GM23338 (cell line): Measurements from ENCODE around the gene CDK14. TPM values are rescaled to one million over a fixed set of nuclear protein-coding genes. Genes with fewer than 3 reads are reported as not detected.

Source experiments
- ATAC-seq: fragments of 200-7000 bp; cut with Tn5 transposase; 3 replicates; pipeline ENCODE4 v1.9.1; 2020
- DNase-seq: peaks from one replicate; pipeline ENCODE4 v3.0.0-alpha.2; 2015; ENCODE audit warnings: low spot score
- H2AFZ ChIP-seq: fragments of 200-600 bp; sonication (generic); 2 replicates; pipeline ENCODE4 v1.8.0; 2016; ENCODE audit warnings: antibody characterized with exemption, mild to moderate bottlenecking, moderate library complexity
- H3F3A ChIP-seq: fragments of 200-600 bp; sonication (generic); replicated peaks from 2 replicates; pipeline ENCODE4 v1.8.0; 2017; ENCODE audit warnings: antibody characterized with exemption, mixed run types, low read depth
- H3K27ac ChIP-seq: fragments of 200-600 bp; sonication (generic); 2 replicates; pipeline ENCODE4 v1.6.1; 2016; ENCODE audit warnings: low read depth
- H3K27me3 ChIP-seq: fragments of 200-600 bp; sonication (generic); 2 replicates; pipeline ENCODE4 v1.8.0; 2016; ENCODE audit warnings: mild to moderate bottlenecking, mixed run types, moderate library complexity; ENCODE audit not compliant: insufficient read depth
- H3K36me3 ChIP-seq: fragments of 200-600 bp; sonication (generic); 2 replicates; pipeline ENCODE4 v1.8.0; 2016; ENCODE audit warnings: mild to moderate bottlenecking; ENCODE audit not compliant: insufficient read depth
- H3K4me1 ChIP-seq: fragments of 200-600 bp; sonication (generic); 2 replicates; pipeline ENCODE4 v1.8.0; 2016; ENCODE audit warnings: mild to moderate bottlenecking, moderate library complexity; ENCODE audit not compliant: insufficient read depth
- H3K4me2 ChIP-seq: fragments of 200-600 bp; sonication (generic); 2 replicates; pipeline ENCODE4 v1.7.1; 2017; ENCODE audit warnings: mixed run types
- H3K4me3 ChIP-seq: fragments of 200-600 bp; sonication (generic); 2 replicates; pipeline ENCODE4 v1.6.1; 2016; ENCODE audit warnings: mixed run types
- H3K79me2 ChIP-seq: fragments of 200-600 bp; sonication (generic); replicated peaks from 2 replicates; pipeline ENCODE4 v1.8.0; 2017; ENCODE audit warnings: mild to moderate bottlenecking; ENCODE audit not compliant: insufficient read depth
- H3K9me2 ChIP-seq: fragments of 200-600 bp; sonication (generic); 2 replicates; pipeline ENCODE4 v1.8.0; 2017; ENCODE audit not compliant: insufficient read depth
- H4K20me1 ChIP-seq: fragments of 200-600 bp; sonication (generic); replicated peaks from 2 replicates; pipeline ENCODE4 v1.8.0; 2017; ENCODE audit warnings: mild to moderate bottlenecking; ENCODE audit not compliant: insufficient read depth
- H3K27ac Mint-ChIP-seq: 2 replicates; pipeline ENCODE4 v1.8.0; 2020; ENCODE audit warnings: inconsistent platforms, mild to moderate bottlenecking, moderate library complexity, mixed read lengths
- H3K27me3 Mint-ChIP-seq: 3 replicates; pipeline ENCODE4 v1.8.0; 2022; ENCODE audit warnings: low read depth, mild to moderate bottlenecking, moderate library complexity, mixed read lengths, inconsistent platforms; ENCODE audit not compliant: insufficient read depth, poor library complexity
- H3K36me3 Mint-ChIP-seq: 3 replicates; pipeline ENCODE4 v1.8.0; 2021; ENCODE audit warnings: low read depth, mild to moderate bottlenecking, inconsistent platforms, moderate library complexity, mixed read lengths
- H3K4me1 Mint-ChIP-seq: 3 replicates; pipeline ENCODE4 v1.8.0; 2020; ENCODE audit warnings: mild to moderate bottlenecking, inconsistent platforms, mixed read lengths
- H3K4me3 Mint-ChIP-seq: 3 replicates; pipeline ENCODE4 v1.8.0; 2021; ENCODE audit warnings: moderate library complexity, mild to moderate bottlenecking, inconsistent platforms, mixed read lengths
- H3K9me3 Mint-ChIP-seq: 3 replicates; pipeline ENCODE4 v1.8.0; 2020; ENCODE audit warnings: moderate library complexity, mild to moderate bottlenecking, inconsistent platforms, mixed read lengths
- CREB1 ChIP-seq: fragments of 250-450 bp; sonication (Bioruptor Pico); IDR thresholded peaks from 2 replicates; pipeline ENCODE4 v1.5.0; 2020; ENCODE audit warnings: low read depth, mild to moderate bottlenecking, moderate library complexity
- CTCF ChIP-seq, 2 experiments: fragments of 200-600 bp in 1 of 2; sonication (generic) in 1 of 2; conservative IDR thresholded peaks; 2 replicates each; pipeline versions ENCODE4 v1.5.1 to v1.6.1; 2016 to 2017; ENCODE audit warnings: antibody characterized with exemption in 2 of 2, low read depth in 2 of 2, mild to moderate bottlenecking in 2 of 2, moderate library complexity in 1 of 2
- EZH2 ChIP-seq: fragments of 200-600 bp; sonication (generic); IDR thresholded peaks from one replicate; pipeline ENCODE4 v1.8.0; 2017; ENCODE audit warnings: antibody characterized with exemption, mild to moderate bottlenecking, low read depth; ENCODE audit not compliant: unreplicated experiment
- EZH2phosphoT487 ChIP-seq: fragments of 200-600 bp; sonication (generic); IDR thresholded peaks from one replicate; pipeline ENCODE4 v1.8.1; 2018; ENCODE audit warnings: antibody characterized with exemption; ENCODE audit not compliant: unreplicated experiment
- NANOG ChIP-seq: IDR thresholded peaks from 2 replicates; pipeline ENCODE4 v1.6.1; 2016; ENCODE audit warnings: antibody characterized with exemption, borderline replicate concordance
- STAT1 ChIP-seq: IDR thresholded peaks from one replicate; pipeline ENCODE4 v1.6.1; 2016; ENCODE audit warnings: antibody characterized with exemption; ENCODE audit not compliant: unreplicated experiment
- polyA plus RNA-seq: library from polyadenylated mRNA; unstranded; fragments of >200 nt; fragmentation: Nextera tagmentation; extraction: Ambion mirVana; gene quantifications from 2 replicates; pipeline ENCODE4 v1.2.1, GENCODE V29; 2016
- total RNA-seq: library from RNA; depleted of rRNA; stranded (reverse); fragments of >200 nt; shearing (Covaris generic); gene quantifications from 2 replicates; pipeline ENCODE4 v1.2.3, GENCODE V29; 2014
- TF ChIP-seq, protein P1 (sequence below): fragments of 250-450 bp; sonication (Bioruptor Pico); IDR thresholded peaks from 2 replicates; pipeline ENCODE4 v1.5.0; 2020; ENCODE audit warnings: mild to moderate bottlenecking, moderate library complexity
- TF ChIP-seq, protein P2 (sequence below): IDR thresholded peaks from one replicate; pipeline ENCODE4 v1.6.1; 2018; ENCODE audit warnings: antibody characterized with exemption; ENCODE audit not compliant: unreplicated experiment

The CDK14 gene
- total and polyA plus RNA-seq, 2 experiments from 2014 or later: 11.2 to 24.0 TPM

GRCh38 chr7:90788052-90788451 is 191.9 kb downstream of the CDK14 start:
- no peak overlapping the region for H3K27ac ChIP-seq
- H3K27ac Mint-ChIP-seq: peak overlapping the region; percentile 16; the same call in 1 of the 2 replicates

More at GRCh38 chr7:90788052-90788451, 191.9 kb downstream of the CDK14 start:
- TF ChIP-seq STAT1: no peak
- TF ChIP-seq CTCF (conservative IDR thresholded peaks at IDR 0.05; ENCODE audit: low read depth in 2 of 2): no peak
- no peak for TF ChIP-seq EZH2phosphoT487
- no peak for TF ChIP-seq EZH2
- no peak for TF ChIP-seq CREB1 (CRISPR knock-in tag)
- TF ChIP-seq, protein P1, sequence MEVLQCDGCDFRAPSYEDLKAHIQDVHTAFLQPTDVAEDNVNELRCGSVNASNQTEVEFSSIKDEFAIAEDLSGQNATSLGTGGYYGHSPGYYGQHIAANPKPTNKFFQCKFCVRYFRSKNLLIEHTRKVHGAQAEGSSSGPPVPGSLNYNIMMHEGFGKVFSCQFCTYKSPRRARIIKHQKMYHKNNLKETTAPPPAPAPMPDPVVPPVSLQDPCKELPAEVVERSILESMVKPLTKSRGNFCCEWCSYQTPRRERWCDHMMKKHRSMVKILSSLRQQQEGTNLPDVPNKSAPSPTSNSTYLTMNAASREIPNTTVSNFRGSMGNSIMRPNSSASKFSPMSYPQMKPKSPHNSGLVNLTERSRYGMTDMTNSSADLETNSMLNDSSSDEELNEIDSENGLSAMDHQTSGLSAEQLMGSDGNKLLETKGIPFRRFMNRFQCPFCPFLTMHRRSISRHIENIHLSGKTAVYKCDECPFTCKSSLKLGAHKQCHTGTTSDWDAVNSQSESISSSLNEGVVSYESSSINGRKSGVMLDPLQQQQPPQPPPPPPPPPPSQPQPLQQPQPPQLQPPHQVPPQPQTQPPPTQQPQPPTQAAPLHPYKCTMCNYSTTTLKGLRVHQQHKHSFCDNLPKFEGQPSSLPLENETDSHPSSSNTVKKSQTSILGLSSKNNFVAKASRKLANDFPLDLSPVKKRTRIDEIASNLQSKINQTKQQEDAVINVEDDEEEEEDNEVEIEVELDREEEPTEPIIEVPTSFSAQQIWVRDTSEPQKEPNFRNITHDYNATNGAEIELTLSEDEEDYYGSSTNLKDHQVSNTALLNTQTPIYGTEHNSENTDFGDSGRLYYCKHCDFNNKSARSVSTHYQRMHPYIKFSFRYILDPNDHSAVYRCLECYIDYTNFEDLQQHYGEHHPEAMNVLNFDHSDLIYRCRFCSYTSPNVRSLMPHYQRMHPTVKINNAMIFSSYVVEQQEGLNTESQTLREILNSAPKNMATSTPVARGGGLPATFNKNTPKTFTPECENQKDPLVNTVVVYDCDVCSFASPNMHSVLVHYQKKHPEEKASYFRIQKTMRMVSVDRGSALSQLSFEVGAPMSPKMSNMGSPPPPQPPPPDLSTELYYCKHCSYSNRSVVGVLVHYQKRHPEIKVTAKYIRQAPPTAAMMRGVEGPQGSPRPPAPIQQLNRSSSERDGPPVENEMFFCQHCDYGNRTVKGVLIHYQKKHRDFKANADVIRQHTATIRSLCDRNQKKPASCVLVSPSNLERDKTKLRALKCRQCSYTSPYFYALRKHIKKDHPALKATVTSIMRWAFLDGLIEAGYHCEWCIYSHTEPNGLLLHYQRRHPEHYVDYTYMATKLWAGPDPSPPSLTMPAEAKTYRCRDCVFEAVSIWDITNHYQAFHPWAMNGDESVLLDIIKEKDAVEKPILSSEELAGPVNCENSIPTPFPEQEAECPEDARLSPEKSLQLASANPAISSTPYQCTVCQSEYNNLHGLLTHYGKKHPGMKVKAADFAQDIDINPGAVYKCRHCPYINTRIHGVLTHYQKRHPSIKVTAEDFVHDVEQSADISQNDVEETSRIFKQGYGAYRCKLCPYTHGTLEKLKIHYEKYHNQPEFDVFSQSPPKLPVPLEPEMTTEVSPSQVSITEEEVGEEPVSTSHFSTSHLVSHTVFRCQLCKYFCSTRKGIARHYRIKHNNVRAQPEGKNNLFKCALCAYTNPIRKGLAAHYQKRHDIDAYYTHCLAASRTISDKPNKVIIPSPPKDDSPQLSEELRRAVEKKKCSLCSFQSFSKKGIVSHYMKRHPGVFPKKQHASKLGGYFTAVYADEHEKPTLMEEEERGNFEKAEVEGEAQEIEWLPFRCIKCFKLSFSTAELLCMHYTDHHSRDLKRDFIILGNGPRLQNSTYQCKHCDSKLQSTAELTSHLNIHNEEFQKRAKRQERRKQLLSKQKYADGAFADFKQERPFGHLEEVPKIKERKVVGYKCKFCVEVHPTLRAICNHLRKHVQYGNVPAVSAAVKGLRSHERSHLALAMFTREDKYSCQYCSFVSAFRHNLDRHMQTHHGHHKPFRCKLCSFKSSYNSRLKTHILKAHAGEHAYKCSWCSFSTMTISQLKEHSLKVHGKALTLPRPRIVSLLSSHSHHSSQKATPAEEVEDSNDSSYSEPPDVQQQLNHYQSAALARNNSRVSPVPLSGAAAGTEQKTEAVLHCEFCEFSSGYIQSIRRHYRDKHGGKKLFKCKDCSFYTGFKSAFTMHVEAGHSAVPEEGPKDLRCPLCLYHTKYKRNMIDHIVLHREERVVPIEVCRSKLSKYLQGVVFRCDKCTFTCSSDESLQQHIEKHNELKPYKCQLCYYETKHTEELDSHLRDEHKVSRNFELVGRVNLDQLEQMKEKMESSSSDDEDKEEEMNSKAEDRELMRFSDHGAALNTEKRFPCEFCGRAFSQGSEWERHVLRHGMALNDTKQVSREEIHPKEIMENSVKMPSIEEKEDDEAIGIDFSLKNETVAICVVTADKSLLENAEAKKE: no peak
- no peak for TF ChIP-seq NANOG
- TF ChIP-seq, protein P2, sequence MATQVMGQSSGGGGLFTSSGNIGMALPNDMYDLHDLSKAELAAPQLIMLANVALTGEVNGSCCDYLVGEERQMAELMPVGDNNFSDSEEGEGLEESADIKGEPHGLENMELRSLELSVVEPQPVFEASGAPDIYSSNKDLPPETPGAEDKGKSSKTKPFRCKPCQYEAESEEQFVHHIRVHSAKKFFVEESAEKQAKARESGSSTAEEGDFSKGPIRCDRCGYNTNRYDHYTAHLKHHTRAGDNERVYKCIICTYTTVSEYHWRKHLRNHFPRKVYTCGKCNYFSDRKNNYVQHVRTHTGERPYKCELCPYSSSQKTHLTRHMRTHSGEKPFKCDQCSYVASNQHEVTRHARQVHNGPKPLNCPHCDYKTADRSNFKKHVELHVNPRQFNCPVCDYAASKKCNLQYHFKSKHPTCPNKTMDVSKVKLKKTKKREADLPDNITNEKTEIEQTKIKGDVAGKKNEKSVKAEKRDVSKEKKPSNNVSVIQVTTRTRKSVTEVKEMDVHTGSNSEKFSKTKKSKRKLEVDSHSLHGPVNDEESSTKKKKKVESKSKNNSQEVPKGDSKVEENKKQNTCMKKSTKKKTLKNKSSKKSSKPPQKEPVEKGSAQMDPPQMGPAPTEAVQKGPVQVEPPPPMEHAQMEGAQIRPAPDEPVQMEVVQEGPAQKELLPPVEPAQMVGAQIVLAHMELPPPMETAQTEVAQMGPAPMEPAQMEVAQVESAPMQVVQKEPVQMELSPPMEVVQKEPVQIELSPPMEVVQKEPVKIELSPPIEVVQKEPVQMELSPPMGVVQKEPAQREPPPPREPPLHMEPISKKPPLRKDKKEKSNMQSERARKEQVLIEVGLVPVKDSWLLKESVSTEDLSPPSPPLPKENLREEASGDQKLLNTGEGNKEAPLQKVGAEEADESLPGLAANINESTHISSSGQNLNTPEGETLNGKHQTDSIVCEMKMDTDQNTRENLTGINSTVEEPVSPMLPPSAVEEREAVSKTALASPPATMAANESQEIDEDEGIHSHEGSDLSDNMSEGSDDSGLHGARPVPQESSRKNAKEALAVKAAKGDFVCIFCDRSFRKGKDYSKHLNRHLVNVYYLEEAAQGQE: no peak
- no peaks in the 10 kb centered on the region for H4K20me1 ChIP-seq
- Mint-ChIP-seq H3K4me1 (peaks cover 5% of the 10 kb centered on the region; the same call in 2 of the 3 replicates), H3K4me3 (no peak overlapping the region), H3K36me3 (peaks cover 24% of the 10 kb centered on the region), H3K27me3 (no peaks in the 10 kb centered on the region), H3K9me3 (peaks cover 9% of the 10 kb centered on the region)
- ATAC-seq (0 out of 3 replicates have a peak, but pooled peaks have one; percentile 28), DNase-seq (no peak)
- no peaks in the 10 kb centered on the region for H3K4me1 ChIP-seq
- no peaks in the 10 kb centered on the region for H3K27me3 ChIP-seq
- H3K79me2 ChIP-seq: peaks cover 4% of the 10 kb centered on the region; the same call in 1 of the 2 replicates
- H3K4me3 ChIP-seq: no peak overlapping the region
- H3K4me2 ChIP-seq: no peak overlapping the region
- H3K9me2 ChIP-seq: no peaks in the 10 kb centered on the region
- H3F3A ChIP-seq: no peaks in the 10 kb centered on the region
- H2AFZ ChIP-seq: no peak overlapping the region
- peaks cover 4% of the 10 kb centered on the region; the same call in 1 of the 2 replicates for H3K36me3 ChIP-seq
